Measurements from ENCODE around the gene NCBP3.

- TF ChIP-seq POLR2A (IDR thresholded peaks at IDR 0.05; ENCODE audit: low read depth, low read length) (no peak), PAX5 (IDR thresholded peaks at IDR 0.05; ENCODE audit: insufficient read depth, low read length, severe bottlenecking) (no peak), TAF1 (IDR thresholded peaks at IDR 0.05; ENCODE audit: low read depth, low read length) (no peak), POLR2AphosphoS5 (IDR thresholded peaks at IDR 0.05; ENCODE audit: low read depth, low read length) (no peak)
Observed at GRCh38 chr17:3813171-3813570, 32.9 kb downstream of the NCBP3 start.
